BJ (cell line): ENCODE measurements around the gene PPIP5K1. TPM values are rescaled to one million over a fixed set of nuclear protein-coding genes. Genes with fewer than 3 reads are reported as not detected.

Experiments used
- CTCF ChIA-PET: fragments of 350-600 bp; formaldehyde crosslinking; extraction: SDS; loops from one replicate; lab custom pipeline; 2021; ENCODE audit warnings: antibody characterized with exemption, inconsistent platforms; lab: Yijun Ruan, JAX
- POLR2A ChIA-PET: fragments of 300-600 bp; sonication (Branson Sonifier 250); formaldehyde crosslinking; extraction: SDS; loops from one replicate; lab custom pipeline; 2021; ENCODE audit warnings: antibody characterized with exemption; lab: Charles Lee
- DNase-seq: peaks from one replicate; pipeline ENCODE4 v3.0.0-alpha.2; 2011; ENCODE audit warnings: low read depth
- H3K27me3 ChIP-seq: 2 replicates; pipeline ENCODE4 v1.6.0; 2011; ENCODE audit warnings: low read length; ENCODE audit not compliant: control insufficient read depth, insufficient read depth
- H3K36me3 ChIP-seq: 2 replicates; pipeline ENCODE4 v1.5.1; 2011; ENCODE audit warnings: low read length; ENCODE audit not compliant: control insufficient read depth, insufficient read depth
- H3K4me3 ChIP-seq: 2 replicates; pipeline ENCODE4 v1.5.1; 2011; ENCODE audit warnings: low read depth, mild to moderate bottlenecking, control low read depth, low read length
- CTCF ChIP-seq: IDR thresholded peaks from 2 replicates; pipeline ENCODE4 v1.5.1; 2011; ENCODE audit warnings: low read depth, mild to moderate bottlenecking, control low read depth, inconsistent platforms, low read length, moderate library complexity; ENCODE audit not compliant: insufficient read depth
- polyA plus RNA-seq: library from polyadenylated mRNA; depleted of rRNA; stranded (reverse); fragments of >200 nt; gene quantifications from 2 replicates; pipeline ENCODE4 v1.2.3, GENCODE V29; 2011

PPIP5K1 gene
- polyA plus RNA-seq, 1 experiment, result 29.2 TPM

- Histone ChIP-seq H3K4me3 (peak within 1 kb of the TSS; percentile 61), H3K36me3 (no peaks in the 10 kb centered on the region; the same call in none of the 2 replicates), H3K27me3 (no peaks in the 10 kb centered on the region)
- peak; percentile 70 for DNase-seq
- CTCF ChIA-PET, result interaction anchor here (1.2 to 1.5 kb wide), 3 partner anchors 13 to 23 kb away, joined by 3 read pairs; no protein-coding TSS in a partner anchor
- no peak for TF ChIP-seq CTCF
- POLR2A ChIA-PET, result interaction anchor here (0.5 kb wide), 1 partner anchor 26 kb away, joined by 3 read pairs; no protein-coding TSS in a partner anchor
Observed at GRCh38 chr15:43492673-43493601, 97.1 kb downstream of the PPIP5K1 start, which contains the start of gene TP53BP1. Gene TP53BP1 (minus strand): TSS chr15:43493156. CDS start chr15:43493043, 113 bp downstream.

DNA sequence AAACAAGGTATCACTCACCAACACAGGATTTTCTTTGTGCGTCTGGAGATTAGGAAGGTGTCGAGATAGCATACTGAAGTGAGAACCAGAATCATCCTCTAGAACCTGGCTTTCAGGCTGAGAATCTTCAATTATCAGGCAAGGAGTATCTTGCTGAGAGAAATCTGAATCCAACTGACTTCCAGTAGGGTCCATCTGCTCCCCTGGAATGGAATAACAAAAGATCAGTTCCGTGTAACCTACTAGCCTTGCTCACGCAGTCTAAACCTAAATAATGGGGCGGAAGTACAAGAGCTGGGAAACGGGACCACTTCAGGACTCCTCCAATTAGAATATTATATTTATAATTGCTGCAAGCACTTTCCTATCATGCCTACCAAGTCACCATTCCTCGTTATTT, 97.7 kb downstream of the PPIP5K1 start:
- CTCF ChIA-PET, result no interaction called here
- H3K4me3 ChIP-seq, result peak overlapping the region; percentile 61
- POLR2A ChIA-PET, result no interaction called here
- H3K36me3 ChIP-seq, result no peaks in the 10 kb centered on the region; the same call in none of the 2 replicates
- no peaks in the 10 kb centered on the region for H3K27me3 ChIP-seq
- no peak for DNase-seq
- TF ChIP-seq CTCF, result no peak

- POLR2A ChIA-PET, result no interaction called here
- CTCF ChIA-PET, result interaction anchor here (0.6 to 2.2 kb wide), 4 partner anchors 13 to 27 kb away, joined by 3 to 4 read pairs (median 4); no protein-coding TSS in a partner anchor
- no peak for TF ChIP-seq CTCF
- Histone ChIP-seq H3K27me3 (no peaks in the 10 kb centered on the region), H3K36me3 (no peaks in the 10 kb centered on the region; the same call in none of the 2 replicates), H3K4me3 (no peak overlapping the region)
- no peak for DNase-seq
Observed at GRCh38 chr15:43489191-43489590, 100.8 kb downstream of the PPIP5K1 start.

DNA sequence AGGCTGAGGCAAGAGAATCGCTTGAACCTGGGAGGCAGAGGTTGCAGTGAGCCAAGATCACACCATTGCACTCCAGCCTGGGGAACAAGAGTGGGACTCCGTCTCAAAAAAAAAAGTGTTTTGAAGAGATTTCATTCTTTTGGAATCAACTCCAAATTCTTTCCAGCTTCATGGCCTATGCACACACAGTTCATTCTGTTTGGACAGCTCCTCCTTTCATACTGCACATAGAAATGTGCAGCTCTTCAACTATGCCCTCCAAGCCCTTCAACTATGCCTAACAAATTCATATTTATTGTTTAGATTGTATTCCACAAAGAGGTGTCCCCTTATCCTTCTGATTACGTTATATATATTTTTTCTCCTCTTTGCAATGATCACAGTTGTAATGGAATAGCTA, 101.2 kb downstream of the PPIP5K1 start:
- DNase-seq, result no peak

More for the DNA sequence above, 101.2 kb downstream of the PPIP5K1 start:
- TF ChIP-seq CTCF, result no peak
- Histone ChIP-seq H3K27me3 (no peaks in the 10 kb centered on the region), H3K36me3 (peaks cover 1% of the 10 kb centered on the region), H3K4me3 (no peak overlapping the region)
- POLR2A ChIA-PET, result no interaction called here
- CTCF ChIA-PET, result interaction anchor here (0.6 to 2.2 kb wide), 3 partner anchors 22 to 27 kb away, joined by 3 to 4 read pairs (median 4); no protein-coding TSS in a partner anchor
